Stomach (tissue), 9 donors: ENCODE results near the gene SAP25. TPM values are rescaled to one million over a fixed set of nuclear protein-coding genes. Genes with fewer than 3 reads are reported as not detected.

Experiments used
- DNase-seq, 2 donors: peaks; one replicate each; pipeline versions ENCODE4 v3.0.0 to v3.0.0-alpha.2; 2013 to 2019
- H3K27ac ChIP-seq, 5 donors: fragments of 200-600 bp in 4 of 5; sonication (generic) in 4 of 5; one replicate each; pipeline ENCODE4 v1.5.1; 2013 to 2019; ENCODE audit warnings: mild to moderate bottlenecking in 1 of 5, moderate library complexity in 1 of 5
- H3K27me3 ChIP-seq, 3 donors: fragments of 200-600 bp; sonication (generic); one replicate each; pipeline ENCODE4 v1.5.1; 2017 to 2019; ENCODE audit warnings: mixed run types in 1 of 3
- H3K36me3 ChIP-seq, 4 donors: fragments of 200-600 bp; sonication (generic); 1 replicate in 3 of 4; 2 replicates in 1 of 4; pipeline ENCODE4 v1.5.1; 2016 to 2019
- H3K4me1 ChIP-seq, 4 donors: fragments of 200-600 bp; sonication (generic); one replicate each; pipeline ENCODE4 v1.5.1; 2016 to 2019
- H3K4me3 ChIP-seq, 4 donors: fragments of 200-600 bp; sonication (generic) in 3 of 4; one replicate each; pipeline ENCODE4 v1.5.1; 2016 to 2019; ENCODE audit warnings: mild to moderate bottlenecking in 1 of 4
- H3K9me3 ChIP-seq, 4 donors: fragments of 200-600 bp; sonication (generic); one replicate each; pipeline ENCODE4 v1.5.1; 2016 to 2019
- EP300 ChIP-seq: sonication (generic); formaldehyde crosslinking; IDR thresholded peaks from one replicate; pipeline ENCODE4 v1.6.1; 2017; ENCODE audit warnings: antibody characterized with exemption
- POLR2A ChIP-seq, 4 donors: fragments of 450-650 bp; IDR thresholded peaks; one replicate each; pipeline ENCODE4 v1.6.1; 2016; ENCODE audit warnings: antibody characterized with exemption in 4 of 4, control low read depth in 2 of 4, mild to moderate bottlenecking in 1 of 4, moderate library complexity in 1 of 4
- POLR2AphosphoS5 ChIP-seq, 3 donors: sonication (generic); formaldehyde crosslinking; IDR thresholded peaks; one replicate each; pipeline ENCODE4 v1.6.1; 2016; ENCODE audit warnings: antibody characterized with exemption in 3 of 3
- WGBS, 5 donors: extraction: QIAGEN DNeasy Blood & Tissue Kit in 3 of 5; methylation state at CpG; one replicate each; pipeline versions ENCODE4 v1.1.5 to v1.1.7; 2013 to 2018; 5-methylcytosine and 5-hydroxymethylcytosine counted together
- intact Hi-C: fragments of 100-400 bp; cut with DNase I; formaldehyde crosslinking; loops from one replicate; pipeline ENCODE4 v1.15.1; 2023; ENCODE audit warnings: low total_unique reads
- polyA plus RNA-seq, 3 donors: library from polyadenylated mRNA; stranded (reverse); fragments of 200-250 nt; gene quantifications; one replicate each; pipeline ENCODE4 v1.2.3, GENCODE V29; 2013
- total RNA-seq, 5 donors: library from RNA; depleted of rRNA; stranded (reverse); fragments of >200 nt; gene quantifications; one replicate each; pipeline versions ENCODE4 v1.1.0 to v1.2.3, GENCODE V29; 2014 to 2016
- TF ChIP-seq, protein P1 (sequence below), 7 experiments: fragments of 450-650 bp in 4 of 7; fragments of 200-600 bp in 3 of 7; sonication (generic) in 3 of 7; IDR thresholded peaks; one replicate each; pipeline ENCODE4 v1.5.1; 2016 to 2019; ENCODE audit warnings: antibody characterized with exemption in 7 of 7, control low read depth in 2 of 7, mild to moderate bottlenecking in 1 of 7
- donor health status: healthy with polysubstance abuse.
- donor health status: Bipolar disorder and iron deficiency.
- donor health status: healthy.

The SAP25 gene
- total and polyA plus RNA-seq, 8 donors = 0.92 to 4.7 (median 1.8) TPM; not detected in 3

DNA sequence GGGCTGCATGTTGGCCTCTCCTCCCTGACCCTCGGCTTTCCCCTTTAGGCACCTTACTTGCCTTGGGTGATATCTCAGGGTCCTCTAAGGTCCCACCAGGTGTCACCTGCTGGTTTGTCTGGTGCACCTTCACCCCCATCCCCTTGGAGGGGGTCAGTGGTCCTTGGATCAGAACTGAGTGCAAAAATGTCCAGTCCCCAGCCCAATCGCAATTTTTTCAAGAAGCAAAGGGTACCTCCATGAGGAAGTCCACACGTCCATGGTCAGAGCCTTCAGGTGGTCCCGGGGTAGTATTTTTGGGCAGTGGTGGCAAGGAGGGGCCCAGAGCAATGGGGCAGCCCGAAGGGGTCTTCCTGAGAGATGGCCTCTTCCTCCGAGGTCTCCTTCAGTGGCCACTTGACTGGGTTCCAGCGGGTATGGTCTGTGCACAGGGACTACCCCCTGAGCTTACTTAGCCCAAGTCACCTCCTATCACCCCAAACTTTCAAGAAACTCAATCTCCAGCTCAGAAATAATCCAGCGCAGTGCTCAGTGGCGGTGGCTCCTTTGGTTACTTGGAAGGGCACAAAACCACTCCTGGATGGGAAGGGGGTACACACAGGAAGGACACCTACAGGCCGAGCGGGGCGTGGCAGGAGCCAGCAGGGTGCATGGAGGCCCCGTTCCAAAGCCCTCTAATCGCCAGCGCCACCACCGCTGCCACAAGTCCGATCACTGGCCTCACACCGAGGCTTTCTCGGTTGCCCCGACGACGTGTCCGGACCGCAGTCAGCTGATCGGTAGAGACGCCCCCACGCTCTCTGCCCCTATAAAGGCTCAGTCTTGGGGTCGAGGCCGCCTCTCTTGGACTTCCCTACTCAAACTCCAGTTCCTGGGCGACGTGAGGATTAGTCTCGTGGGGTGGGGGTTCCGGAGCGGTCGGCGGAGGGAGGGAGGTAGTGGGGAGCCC is 4.5 kb downstream of the SAP25 start:
- Histone ChIP-seq H3K27me3 (peaks cover 0 to 21% (median 8%) of the 10 kb centered on the region in 3 donors), H3K4me1 (peaks cover 17 to 42% (median 38%) of the 10 kb centered on the region in 4 donors), H3K4me3 (peak overlapping the region; percentile 31 to 47 (median 38)), H3K27ac (peak overlapping the region in 4 of 5 donors; percentile 22 to 77 (median 50)), H3K36me3 (peaks cover 3 to 41% (median 37%) of the 10 kb centered on the region in 4 donors), H3K9me3 (no peaks in the 10 kb centered on the region)
- 20 to 63% (median 23%) methylated on average over 12 to 36 of the region's 36 CpGs for WGBS, 5 donors
- DNase-seq = peak; percentile 66 to 84
- TF ChIP-seq, protein P1, sequence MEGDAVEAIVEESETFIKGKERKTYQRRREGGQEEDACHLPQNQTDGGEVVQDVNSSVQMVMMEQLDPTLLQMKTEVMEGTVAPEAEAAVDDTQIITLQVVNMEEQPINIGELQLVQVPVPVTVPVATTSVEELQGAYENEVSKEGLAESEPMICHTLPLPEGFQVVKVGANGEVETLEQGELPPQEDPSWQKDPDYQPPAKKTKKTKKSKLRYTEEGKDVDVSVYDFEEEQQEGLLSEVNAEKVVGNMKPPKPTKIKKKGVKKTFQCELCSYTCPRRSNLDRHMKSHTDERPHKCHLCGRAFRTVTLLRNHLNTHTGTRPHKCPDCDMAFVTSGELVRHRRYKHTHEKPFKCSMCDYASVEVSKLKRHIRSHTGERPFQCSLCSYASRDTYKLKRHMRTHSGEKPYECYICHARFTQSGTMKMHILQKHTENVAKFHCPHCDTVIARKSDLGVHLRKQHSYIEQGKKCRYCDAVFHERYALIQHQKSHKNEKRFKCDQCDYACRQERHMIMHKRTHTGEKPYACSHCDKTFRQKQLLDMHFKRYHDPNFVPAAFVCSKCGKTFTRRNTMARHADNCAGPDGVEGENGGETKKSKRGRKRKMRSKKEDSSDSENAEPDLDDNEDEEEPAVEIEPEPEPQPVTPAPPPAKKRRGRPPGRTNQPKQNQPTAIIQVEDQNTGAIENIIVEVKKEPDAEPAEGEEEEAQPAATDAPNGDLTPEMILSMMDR (IDR thresholded peaks at IDR 0.05) = peak in 4 of 7 experiments; percentile 32 to 53 (median 39)
- TF ChIP-seq EP300 (no peak), POLR2A (IDR thresholded peaks at IDR 0.05) (no peak), POLR2AphosphoS5 (IDR thresholded peaks at IDR 0.05) (no peak)
- intact Hi-C loops = no loop called here

DNA sequence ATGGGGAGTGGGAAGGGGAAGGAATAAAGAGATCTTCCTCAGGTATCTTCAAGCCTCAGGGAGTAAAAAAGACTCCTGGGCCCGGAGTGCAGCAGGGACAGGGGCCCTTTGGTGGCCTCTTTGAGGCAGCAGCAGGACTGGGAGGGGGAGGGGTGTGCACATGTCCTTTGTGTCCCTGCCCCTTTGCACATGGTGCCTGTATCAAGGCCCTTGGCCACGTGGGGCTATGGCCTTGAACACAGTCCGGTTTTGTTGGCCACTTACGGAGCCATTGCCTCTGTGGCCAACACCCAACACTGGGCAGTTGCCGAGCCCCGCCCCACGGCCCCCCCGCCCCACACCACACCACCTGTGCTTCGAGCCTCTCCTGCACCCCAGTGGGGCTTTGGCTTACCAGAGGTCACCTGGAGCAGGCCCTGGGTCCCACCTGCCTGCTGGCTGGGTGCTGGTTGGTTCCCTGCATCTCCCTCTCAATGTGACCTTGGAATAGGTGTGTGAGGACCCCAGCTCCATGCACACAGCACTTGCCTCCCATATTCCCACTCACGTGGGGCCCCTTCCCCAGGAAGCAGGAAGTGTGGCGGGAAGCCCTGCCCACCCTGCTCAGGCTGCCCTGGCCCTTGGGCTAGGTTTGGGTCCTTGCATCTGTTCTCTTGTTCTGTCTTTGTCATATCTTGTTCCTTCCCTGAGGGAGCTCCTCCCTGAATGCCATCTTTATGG is 5.4 kb downstream of the SAP25 start:
- intact Hi-C loops = no loop called here
- H3K27me3 ChIP-seq = peaks cover 0 to 21% (median 8%) of the 10 kb centered on the region in 3 donors
- no peak overlapping the region for H3K4me3 ChIP-seq
- 58 to 80% (median 64%) methylated on average over 9 to 11 of the region's 11 CpGs for WGBS, 5 donors
- peaks cover under 1 to 38% (median 33%) of the 10 kb centered on the region in 4 donors for H3K36me3 ChIP-seq
- peaks cover 17 to 49% (median 44%) of the 10 kb centered on the region in 4 donors for H3K4me1 ChIP-seq
- H3K9me3 ChIP-seq = no peaks in the 10 kb centered on the region
- peak overlapping the region in 1 of 5 donors; percentile 77 for H3K27ac ChIP-seq
- DNase-seq = peak in 1 of 2 donors; percentile 37
- TF ChIP-seq POLR2AphosphoS5 (IDR thresholded peaks at IDR 0.05) (no peak), EP300 (no peak), POLR2A (IDR thresholded peaks at IDR 0.05) (no peak)
- TF ChIP-seq, protein P1 (IDR thresholded peaks at IDR 0.05) = no peak

DNA sequence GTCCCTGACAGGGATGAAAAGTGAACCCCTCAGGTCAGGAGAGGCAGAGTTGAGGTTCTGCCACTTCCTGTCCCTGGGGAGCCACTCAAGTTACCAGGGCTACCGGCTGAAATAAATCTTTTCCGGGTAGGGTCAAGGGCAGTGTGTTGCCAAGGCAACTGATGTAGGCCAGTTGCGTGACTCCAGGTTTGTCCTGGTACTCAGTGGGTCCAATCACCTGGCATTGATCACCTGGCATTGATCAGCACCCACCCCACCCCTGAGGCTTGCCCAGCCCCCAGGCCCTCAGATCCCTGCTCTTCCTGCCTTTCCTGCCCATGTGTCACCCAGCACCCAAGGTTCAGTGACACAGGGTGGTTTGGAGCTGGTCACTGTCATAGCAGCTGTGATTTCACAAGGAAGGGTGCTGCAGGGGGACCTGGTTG is 5.9 kb downstream of the SAP25 start:
- H3K27me3 ChIP-seq = peaks cover 0 to 20% (median 8%) of the 10 kb centered on the region in 3 donors

More for the DNA sequence above, 5.9 kb downstream of the SAP25 start:
- DNase-seq = peak in 1 of 2 donors; percentile 35
- Histone ChIP-seq H3K27ac (no peak overlapping the region), H3K9me3 (no peaks in the 10 kb centered on the region), H3K4me3 (no peak overlapping the region), H3K4me1 (peaks cover 17 to 49% (median 44%) of the 10 kb centered on the region in 4 donors), H3K36me3 (peaks cover 6 to 38% (median 33%) of the 10 kb centered on the region in 4 donors)
- WGBS, 5 donors = 44 to 60% (median 57%) methylated on average over 2 to 3 of the region's 3 CpGs; no CpG with 5 or more reads in 1 of the 5 donors
- TF ChIP-seq, protein P1 (IDR thresholded peaks at IDR 0.05) = no peak
- no peak for TF ChIP-seq EP300
- TF ChIP-seq POLR2AphosphoS5 (IDR thresholded peaks at IDR 0.05) = no peak
- no peak for TF ChIP-seq POLR2A (IDR thresholded peaks at IDR 0.05)
- intact Hi-C loops = no loop called here
